GM21528 (cell line): ENCODE data around the gene ZNF567.
"Not testable (repeated sequence)": the region's sequence is repeated elsewhere in the genome, so short reads cannot be mapped to it uniquely, and the experiment has no call there.

Experiments used
- ATAC-seq: cut with Tn5 transposase; IDR thresholded peaks from one replicate; pipeline ENCODE4 v1.9.1; 2021; ENCODE audit warnings: mild to moderate bottlenecking, moderate library complexity; ENCODE audit not compliant: unreplicated experiment, low FRiP score

ZNF567 gene

DNA sequence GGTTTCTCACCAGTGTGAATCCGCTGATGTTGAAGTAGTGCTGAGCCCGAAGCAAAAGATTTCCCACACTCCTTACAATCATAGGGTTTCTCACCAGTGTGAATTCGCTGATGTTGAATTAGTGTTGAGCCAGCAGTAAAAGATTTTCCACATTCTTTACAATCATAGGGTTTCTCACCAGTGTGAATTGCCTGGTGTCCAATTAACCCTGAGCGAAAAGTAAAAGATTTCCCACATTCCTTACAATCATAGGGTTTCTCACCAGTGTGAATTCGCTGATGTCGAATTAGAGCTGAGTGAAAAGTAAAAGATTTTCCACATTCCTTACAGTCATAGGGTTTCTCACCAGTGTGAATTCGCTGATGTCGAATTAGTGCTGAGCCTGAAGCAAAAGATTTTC, 62.2 kb downstream of the ZNF567 start:
- ATAC-seq = not testable (repeated sequence)

DNA sequence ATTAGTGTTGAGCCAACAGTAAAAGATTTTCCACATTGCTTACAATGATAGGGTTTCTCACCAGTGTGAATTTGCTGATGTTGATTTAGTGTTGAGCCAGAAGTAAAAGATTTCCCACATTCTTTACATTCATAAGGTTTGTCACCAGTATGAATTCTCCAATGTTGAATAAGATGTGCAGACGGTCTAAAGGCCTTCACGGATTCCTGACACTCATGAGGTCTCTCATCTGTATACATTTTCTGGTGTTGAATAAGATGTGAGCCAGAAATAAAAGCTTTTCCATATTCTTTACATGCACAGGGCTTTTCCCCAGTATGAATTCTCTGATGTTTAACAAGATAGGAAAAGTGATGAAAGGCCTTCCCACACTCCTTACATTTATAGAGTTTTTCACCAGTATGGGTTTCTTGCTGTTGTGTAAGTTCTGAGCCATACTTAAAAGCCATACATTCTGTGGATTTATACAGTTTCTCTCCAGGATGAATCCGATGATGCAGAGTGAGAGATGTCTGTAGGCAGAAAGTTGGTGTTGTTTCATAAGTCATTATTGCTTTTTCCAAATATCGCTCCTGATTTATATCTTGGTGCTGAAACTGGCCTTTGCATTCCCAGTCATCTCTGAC, 62.8 kb downstream of the ZNF567 start:
- no peak for ATAC-seq
